ENCODE data around the gene TMEM259.
A peak's percentile ranks its signal among the peaks of the same experiment; 100 is the strongest.

TMEM259 gene

DNA sequence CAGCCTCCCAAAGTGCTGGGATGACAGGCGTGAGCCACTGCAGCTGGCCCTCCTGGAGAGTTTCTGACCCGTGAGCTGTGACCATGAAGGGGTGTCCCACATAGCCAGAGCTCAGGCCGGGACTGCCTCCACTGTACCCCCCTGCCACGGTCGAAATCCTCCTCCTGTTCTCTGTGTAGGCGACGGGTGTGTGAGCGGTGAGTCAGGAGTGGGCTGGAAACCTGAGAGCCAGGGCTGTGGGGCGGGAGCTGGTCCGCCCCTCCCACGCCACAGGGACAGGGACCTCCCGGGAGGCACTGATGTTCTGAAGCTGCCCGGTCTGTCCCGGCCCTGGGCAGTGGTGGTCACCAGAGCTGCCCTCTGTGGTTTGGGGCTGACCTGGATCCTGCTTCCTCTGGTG is 32.8 kb downstream of the TMEM259 start:
- Histone ChIP-seq H3K36me3 (ENCODE audit: control insufficient read depth, insufficient read depth, low read length) (peaks cover 3% of the 10 kb centered on the region), H3K4me1 (ENCODE audit: control insufficient read depth, insufficient read depth, low read length) (peaks cover 3% of the 10 kb centered on the region), H3K4me3 (ENCODE audit: low read length) (no peak overlapping the region), H3K27me3 (ENCODE audit: control insufficient read depth, insufficient read depth, low read length) (no peaks in the 10 kb centered on the region), H3K27ac (ENCODE audit: low read depth, low read length) (no peak overlapping the region), H3K9ac (ENCODE audit: low read length) (no peak overlapping the region)

DNA sequence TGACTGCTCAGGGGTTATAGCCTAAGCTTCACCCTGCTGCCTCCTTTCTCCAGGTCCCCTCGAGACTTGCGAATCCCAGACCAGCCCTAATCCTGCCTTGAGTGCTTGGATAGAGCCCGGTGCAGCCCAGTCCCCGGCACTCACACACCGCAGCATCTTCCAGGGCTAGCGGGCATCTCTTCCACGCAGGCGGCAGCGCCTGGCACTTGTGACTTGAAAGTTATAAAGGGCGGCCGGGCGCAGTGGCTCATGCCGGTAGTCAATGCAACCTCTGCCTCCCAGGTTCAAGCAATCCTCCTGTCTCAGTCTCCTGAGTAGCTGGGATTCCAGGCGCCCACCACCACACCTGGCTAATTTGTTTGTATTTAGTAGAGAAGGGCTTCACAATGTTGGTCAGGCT is 34.8 kb downstream of the TMEM259 start:
- Histone ChIP-seq H3K4me3 (ENCODE audit: low read length) (no peak overlapping the region), H3K27me3 (ENCODE audit: control insufficient read depth, insufficient read depth, low read length) (no peaks in the 10 kb centered on the region), H3K4me1 (ENCODE audit: control insufficient read depth, insufficient read depth, low read length) (peaks cover 3% of the 10 kb centered on the region), H3K27ac (ENCODE audit: low read depth, low read length) (no peak overlapping the region), H3K36me3 (ENCODE audit: control insufficient read depth, insufficient read depth, low read length) (peaks cover 3% of the 10 kb centered on the region), H3K9ac (ENCODE audit: low read length) (no peak overlapping the region)

DNA sequence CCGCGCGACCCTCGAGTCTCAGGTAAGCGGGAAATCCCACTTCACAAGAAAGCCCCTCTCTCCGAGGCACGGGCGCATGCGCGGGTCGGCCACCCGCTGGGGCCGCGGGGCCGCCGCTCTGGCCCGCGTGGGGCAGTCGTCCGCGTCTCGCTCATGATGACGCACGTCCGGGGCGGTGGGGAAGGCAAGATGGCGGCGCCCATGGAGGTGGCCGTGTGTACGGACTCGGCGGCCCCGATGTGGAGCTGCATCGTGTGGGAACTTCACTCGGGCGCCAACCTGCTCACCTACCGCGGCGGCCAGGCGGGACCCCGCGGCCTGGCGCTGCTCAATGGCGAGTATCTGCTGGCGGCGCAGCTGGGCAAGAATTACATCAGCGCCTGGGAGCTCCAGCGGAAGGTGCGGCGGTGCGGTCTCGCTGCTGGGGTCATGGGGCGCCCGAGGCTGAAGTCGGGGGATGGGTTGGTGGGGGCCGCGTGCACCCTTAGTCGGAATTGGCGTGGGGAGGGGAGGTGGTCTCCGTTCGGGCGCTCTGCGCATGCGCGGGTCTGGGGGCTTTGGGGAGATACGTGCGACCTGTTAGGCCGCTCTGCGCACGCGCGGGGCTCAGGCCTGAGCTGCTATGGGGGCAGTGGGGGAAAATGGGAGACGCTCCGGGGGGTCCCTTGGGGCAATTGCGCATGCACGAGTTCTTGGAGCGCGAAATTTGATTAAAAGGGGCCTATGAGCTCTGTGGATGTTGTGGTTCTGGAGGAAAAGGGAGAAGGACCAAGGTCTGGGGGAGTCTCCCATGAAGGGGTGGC is 36.6 kb downstream of the TMEM259 start, which contains the start of gene WDR18:
WDR18 (plus strand) TSS at position 181 of the 803 bp plus-strand sequence; CDS start at position 190, 9 bp downstream.
- Histone ChIP-seq H3K27ac (ENCODE audit: low read depth, low read length) (peak within 1 kb of the TSS; percentile 89), H3K9ac (ENCODE audit: low read length) (peak within 1 kb of the TSS; percentile 86), H3K27me3 (ENCODE audit: control insufficient read depth, insufficient read depth, low read length) (no peaks in the 10 kb centered on the region), H3K4me3 (ENCODE audit: low read length) (peak within 1 kb of the TSS; percentile 98), H3K4me1 (ENCODE audit: control insufficient read depth, insufficient read depth, low read length) (peaks cover 3% of the 10 kb centered on the region), H3K36me3 (ENCODE audit: control insufficient read depth, insufficient read depth, low read length) (no peaks in the 10 kb centered on the region)

DNA sequence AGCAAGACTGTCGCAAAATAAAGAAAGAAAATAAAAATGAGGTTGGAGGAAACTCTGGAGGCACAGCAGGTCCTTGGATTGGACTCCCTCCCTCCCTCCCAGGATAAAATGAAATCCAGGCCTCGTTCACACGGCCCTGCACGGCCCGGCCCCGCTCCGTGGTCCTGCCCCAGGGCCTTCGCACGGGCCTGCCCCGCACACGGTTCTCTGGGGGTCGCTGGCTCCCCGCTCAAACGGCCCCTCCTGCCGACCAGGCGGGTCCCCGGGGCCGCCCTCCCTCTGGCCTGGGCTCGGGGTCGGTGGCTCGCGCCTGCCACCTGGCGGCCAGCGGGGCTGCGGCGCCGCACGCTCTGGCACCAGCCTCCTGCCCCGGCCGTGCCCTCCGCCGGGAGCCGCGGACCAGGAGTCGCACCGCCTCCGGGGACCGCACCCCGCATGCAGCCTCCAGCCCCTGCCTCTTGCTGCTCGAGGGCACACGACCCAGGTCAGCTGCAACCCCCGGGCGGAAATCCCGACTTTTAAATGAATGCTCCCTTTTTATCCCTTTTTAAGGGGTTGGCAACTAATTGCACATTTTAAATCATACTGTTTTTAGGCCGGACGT is 38.3 kb downstream of the TMEM259 start:
- Histone ChIP-seq H3K4me3 (ENCODE audit: low read length) (peak overlapping the region; percentile 46), H3K36me3 (ENCODE audit: control insufficient read depth, insufficient read depth, low read length) (no peaks in the 10 kb centered on the region), H3K27me3 (ENCODE audit: control insufficient read depth, insufficient read depth, low read length) (no peaks in the 10 kb centered on the region), H3K4me1 (ENCODE audit: control insufficient read depth, insufficient read depth, low read length) (peaks cover 3% of the 10 kb centered on the region), H3K27ac (ENCODE audit: low read depth, low read length) (no peak overlapping the region), H3K9ac (ENCODE audit: low read length) (no peak overlapping the region)

DNA sequence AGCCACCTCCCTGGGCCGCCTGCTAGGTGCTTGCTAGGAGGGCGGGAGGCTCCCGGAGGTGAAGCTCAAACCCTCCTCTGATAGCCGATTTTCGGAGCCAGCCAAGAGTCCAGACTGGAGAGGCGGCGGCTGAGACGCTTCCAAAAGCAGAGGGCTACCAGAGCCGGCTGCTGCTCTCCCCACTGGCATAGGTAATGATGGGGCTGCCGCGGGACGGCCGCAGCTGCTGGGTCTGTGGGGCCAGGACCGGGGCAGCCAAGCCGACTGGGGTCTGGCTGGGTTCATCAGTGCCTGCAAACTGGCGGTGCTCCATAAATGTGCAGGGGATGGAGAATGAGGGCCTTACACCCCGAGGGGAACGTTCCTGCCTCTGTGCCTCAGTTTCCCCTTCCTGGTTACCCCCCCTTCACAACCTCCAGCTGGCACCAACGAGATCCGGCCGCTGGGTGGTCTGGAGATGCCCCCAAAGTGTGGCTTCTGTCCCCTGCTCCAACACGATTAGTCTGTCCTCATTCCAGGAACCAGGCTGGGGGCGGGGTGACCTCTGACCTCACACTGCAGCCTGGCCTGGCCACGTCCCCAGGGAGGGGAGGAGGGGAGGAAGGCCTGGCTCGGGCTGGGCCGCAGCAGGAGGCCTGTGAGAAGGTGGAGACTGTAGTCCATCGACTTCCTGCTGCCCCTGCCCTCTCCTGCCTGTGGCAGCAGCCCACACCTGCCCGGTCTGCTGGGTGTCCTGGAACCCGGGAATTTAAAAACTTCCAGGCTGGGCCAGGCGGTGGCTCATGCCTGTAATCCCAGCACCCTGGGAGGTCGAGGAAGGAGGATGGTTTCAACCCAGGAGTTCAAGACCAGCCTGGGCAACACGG is 40.6 kb downstream of the TMEM259 start:
- Histone ChIP-seq H3K36me3 (ENCODE audit: control insufficient read depth, insufficient read depth, low read length) (no peaks in the 10 kb centered on the region), H3K9ac (ENCODE audit: low read length) (no peak overlapping the region), H3K27ac (ENCODE audit: low read depth, low read length) (no peak overlapping the region), H3K4me3 (ENCODE audit: low read length) (no peak overlapping the region), H3K27me3 (ENCODE audit: control insufficient read depth, insufficient read depth, low read length) (no peaks in the 10 kb centered on the region), H3K4me1 (ENCODE audit: control insufficient read depth, insufficient read depth, low read length) (peaks cover 3% of the 10 kb centered on the region)

DNA sequence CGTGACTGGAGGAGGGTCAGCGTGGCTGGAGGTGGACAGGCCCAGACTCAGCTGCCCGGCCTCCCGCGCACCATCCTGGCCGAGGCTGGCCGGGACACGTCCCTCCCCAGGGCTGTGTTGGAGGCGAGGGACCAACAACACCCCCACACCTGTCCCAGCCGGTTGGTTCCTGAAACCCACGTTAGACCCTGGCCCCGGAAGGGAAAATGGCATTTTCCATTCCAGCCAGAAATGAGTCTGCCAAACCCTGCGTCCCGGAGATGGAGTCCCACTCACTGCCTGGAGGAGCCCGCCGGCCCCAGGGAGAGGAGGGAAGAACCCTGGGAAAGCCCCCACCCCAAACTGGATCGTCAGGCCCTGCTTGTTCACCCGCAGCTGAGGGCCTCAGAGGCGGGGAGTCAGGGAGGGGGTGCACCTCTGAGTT is 41.6 kb downstream of the TMEM259 start:
- H3K27me3 ChIP-seq (ENCODE audit: control insufficient read depth, insufficient read depth, low read length): no peaks in the 10 kb centered on the region
- no peak overlapping the region for H3K4me3 ChIP-seq (ENCODE audit: low read length)
- H3K36me3 ChIP-seq (ENCODE audit: control insufficient read depth, insufficient read depth, low read length): no peaks in the 10 kb centered on the region
- no peak overlapping the region for H3K9ac ChIP-seq (ENCODE audit: low read length)
- no peaks in the 10 kb centered on the region for H3K4me1 ChIP-seq (ENCODE audit: control insufficient read depth, insufficient read depth, low read length)
- no peak overlapping the region for H3K27ac ChIP-seq (ENCODE audit: low read depth, low read length)

DNA sequence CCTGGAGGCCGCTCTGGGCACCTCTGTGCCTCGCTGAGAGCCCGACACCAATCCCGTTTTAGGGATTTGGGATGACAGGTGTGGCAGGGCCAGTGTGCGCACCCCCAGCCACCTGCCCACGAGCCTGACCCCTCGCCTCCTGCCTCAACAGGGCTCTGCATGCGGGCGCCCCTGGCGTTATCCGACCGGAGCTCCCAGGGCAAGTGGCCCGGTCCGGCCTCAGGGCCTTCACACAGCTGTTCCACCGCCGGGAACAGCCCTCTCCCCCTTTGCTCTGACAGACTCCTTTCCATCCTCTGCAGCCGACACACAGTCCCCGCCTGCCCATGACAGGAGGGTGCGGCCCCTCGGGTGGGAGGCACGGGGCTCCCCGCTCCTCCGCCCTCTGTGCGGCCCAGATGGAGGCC is 43.9 kb downstream of the TMEM259 start:
- Histone ChIP-seq H3K4me1 (ENCODE audit: control insufficient read depth, insufficient read depth, low read length) (no peaks in the 10 kb centered on the region), H3K36me3 (ENCODE audit: control insufficient read depth, insufficient read depth, low read length) (no peaks in the 10 kb centered on the region), H3K9ac (ENCODE audit: low read length) (no peak overlapping the region), H3K27me3 (ENCODE audit: control insufficient read depth, insufficient read depth, low read length) (no peaks in the 10 kb centered on the region), H3K4me3 (ENCODE audit: low read length) (no peak overlapping the region), H3K27ac (ENCODE audit: low read depth, low read length) (no peak overlapping the region)

DNA sequence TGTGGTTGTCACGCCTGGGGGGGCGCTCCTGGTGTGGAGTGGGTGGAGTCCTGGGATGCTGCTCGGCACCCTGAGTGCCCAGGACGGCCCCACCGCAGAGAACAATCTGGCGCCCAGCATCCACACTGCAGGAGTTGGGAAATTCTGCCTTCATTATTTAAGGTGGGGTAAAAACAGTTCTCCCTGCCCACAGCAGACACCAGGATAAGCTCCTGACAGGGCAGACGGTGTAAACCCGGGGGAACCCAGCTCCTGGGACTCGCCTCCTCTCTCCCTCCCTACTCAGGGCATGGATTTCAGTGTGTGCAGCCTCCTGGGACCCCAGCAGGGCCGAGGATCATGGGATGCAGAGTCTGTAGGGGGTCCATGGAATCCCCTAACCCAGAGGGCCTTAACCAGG is 44.4 kb downstream of the TMEM259 start:
- H3K36me3 ChIP-seq (ENCODE audit: control insufficient read depth, insufficient read depth, low read length): no peaks in the 10 kb centered on the region

DNA sequence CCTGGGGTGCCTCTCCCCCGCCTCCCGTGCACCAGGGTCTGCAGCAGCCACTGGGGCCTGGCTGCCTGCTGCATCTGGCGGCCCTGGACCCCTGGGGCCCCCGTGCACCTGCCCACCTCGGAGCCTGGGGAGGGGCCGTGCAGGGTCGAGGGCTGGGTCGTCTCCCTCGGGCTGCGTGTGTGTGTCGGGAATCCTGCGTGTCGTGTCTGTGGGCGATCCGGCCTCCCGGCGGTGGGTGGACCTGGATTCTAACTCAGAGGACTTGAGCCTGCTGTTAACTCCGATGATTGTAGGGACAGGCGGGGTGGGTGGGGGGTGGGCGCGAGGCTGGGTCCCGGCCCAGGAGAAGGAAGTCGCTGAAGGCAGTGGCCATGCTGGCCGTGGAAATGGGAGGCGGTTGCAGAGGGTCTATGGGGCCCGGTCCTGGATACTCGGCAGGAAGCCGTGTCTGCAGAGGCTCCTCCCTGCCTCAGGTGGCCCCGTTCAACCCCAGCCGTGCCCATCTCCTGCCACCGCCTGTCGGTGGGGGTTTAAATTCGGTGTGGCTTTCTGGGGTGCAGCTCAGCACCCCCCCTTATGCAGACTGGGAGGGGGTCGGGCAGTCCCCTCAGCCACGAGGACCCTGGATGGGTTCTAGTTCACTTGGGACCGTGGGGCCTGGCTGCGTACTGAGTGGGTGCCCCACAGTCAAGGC is 46.2 kb downstream of the TMEM259 start:
- Histone ChIP-seq H3K27me3 (ENCODE audit: control insufficient read depth, insufficient read depth, low read length) (no peaks in the 10 kb centered on the region), H3K36me3 (ENCODE audit: control insufficient read depth, insufficient read depth, low read length) (peaks cover 5% of the 10 kb centered on the region), H3K4me3 (ENCODE audit: low read length) (no peak overlapping the region), H3K9ac (ENCODE audit: low read length) (no peak overlapping the region), H3K4me1 (ENCODE audit: control insufficient read depth, insufficient read depth, low read length) (no peaks in the 10 kb centered on the region), H3K27ac (ENCODE audit: low read depth, low read length) (no peak overlapping the region)

More for the DNA sequence above, 44.4 kb downstream of the TMEM259 start:
- Histone ChIP-seq H3K27me3 (ENCODE audit: control insufficient read depth, insufficient read depth, low read length) (no peaks in the 10 kb centered on the region), H3K4me1 (ENCODE audit: control insufficient read depth, insufficient read depth, low read length) (no peaks in the 10 kb centered on the region), H3K4me3 (ENCODE audit: low read length) (no peak overlapping the region), H3K27ac (ENCODE audit: low read depth, low read length) (no peak overlapping the region), H3K9ac (ENCODE audit: low read length) (no peak overlapping the region)

DNA sequence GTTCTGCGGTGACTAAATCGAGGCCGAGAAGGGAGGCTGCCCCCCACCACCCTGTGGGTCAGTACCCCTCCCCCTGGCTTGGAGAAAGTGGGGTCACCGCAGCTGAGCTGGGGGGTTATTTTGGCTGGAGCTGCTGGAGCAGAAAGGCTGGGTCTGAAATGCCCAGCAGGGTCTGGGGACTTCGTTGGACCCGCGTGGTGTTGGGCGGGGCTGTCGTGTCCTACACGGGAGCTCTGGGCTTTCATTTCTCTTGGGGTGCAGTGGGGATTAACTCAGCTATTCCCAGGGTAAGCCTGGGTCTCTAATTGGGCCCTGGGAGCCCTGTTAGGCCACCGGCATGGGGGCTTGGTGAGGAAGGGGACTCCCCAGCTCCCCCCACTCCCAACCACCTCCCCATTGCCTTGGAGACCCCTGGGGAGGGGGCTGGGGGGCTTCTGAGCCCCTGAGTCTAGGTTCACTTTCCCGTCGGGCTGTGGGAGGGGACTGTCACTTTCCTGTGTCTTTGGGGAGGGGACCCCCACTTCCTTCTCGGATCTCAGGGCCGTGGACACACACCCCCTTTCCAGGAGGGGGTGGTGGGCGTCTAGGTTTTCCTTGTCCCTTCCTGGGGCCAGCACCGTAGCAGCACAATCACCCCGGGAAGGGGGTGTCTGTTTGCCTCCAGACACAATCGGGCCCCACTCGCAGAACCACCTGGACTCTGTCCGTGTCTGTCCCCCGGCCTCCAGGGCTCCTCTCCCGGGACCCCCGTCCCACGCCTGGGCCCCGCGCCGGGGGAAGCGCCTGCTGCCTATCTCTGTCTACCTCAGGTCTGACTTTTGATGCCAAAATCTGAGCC is 47.0 kb downstream of the TMEM259 start:
- H3K9ac ChIP-seq (ENCODE audit: low read length): no peak overlapping the region
- H3K27me3 ChIP-seq (ENCODE audit: control insufficient read depth, insufficient read depth, low read length): no peaks in the 10 kb centered on the region
- peaks cover 5% of the 10 kb centered on the region for H3K36me3 ChIP-seq (ENCODE audit: control insufficient read depth, insufficient read depth, low read length)
- H3K4me3 ChIP-seq (ENCODE audit: low read length): no peak overlapping the region
- H3K27ac ChIP-seq (ENCODE audit: low read depth, low read length): no peak overlapping the region
- no peaks in the 10 kb centered on the region for H3K4me1 ChIP-seq (ENCODE audit: control insufficient read depth, insufficient read depth, low read length)

DNA sequence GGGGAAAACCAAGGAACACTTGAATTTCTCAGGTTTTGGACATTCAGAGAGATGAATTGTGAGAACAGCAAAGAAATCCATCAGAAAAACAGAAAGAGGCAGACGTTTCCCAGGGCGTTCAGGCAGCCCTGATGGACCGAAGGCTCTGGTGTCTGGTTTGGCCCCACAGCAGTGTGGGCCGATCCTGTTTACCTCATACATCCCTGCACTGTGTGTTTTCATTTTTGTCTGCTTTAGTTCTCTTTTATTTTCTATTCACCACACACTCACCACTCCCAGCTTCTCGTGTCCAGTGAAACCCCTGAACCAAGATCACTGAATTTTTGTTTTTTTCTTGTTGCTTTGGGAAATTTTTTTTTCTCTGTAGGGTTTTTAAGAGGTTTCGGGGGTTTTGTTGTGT is 48.6 kb downstream of the TMEM259 start:
- Histone ChIP-seq H3K4me1 (ENCODE audit: control insufficient read depth, insufficient read depth, low read length) (no peaks in the 10 kb centered on the region), H3K27me3 (ENCODE audit: control insufficient read depth, insufficient read depth, low read length) (no peaks in the 10 kb centered on the region), H3K9ac (ENCODE audit: low read length) (no peak overlapping the region), H3K36me3 (ENCODE audit: control insufficient read depth, insufficient read depth, low read length) (peaks cover 10% of the 10 kb centered on the region), H3K27ac (ENCODE audit: low read depth, low read length) (no peak overlapping the region), H3K4me3 (ENCODE audit: low read length) (no peak overlapping the region)

Measured in rectal smooth muscle tissue (tissue), 1 donor.